Keratinocyte (primary cell): ENCODE data around the gene LILRA1. TPM values are rescaled to one million over a fixed set of nuclear protein-coding genes. Genes with fewer than 3 reads are reported as not detected.

Experiments
- DNase-seq: peaks from one replicate; pipeline ENCODE4 v3.0.0-alpha.2; 2011; ENCODE audit warnings: low read depth, missing footprints, low spot score
- FAIRE-seq: peaks from 2 replicates; lab custom pipeline; 2011; peaks lifted over from hg19 to GRCh38; lab: Jason Lieb, UNC
- H2AFZ ChIP-seq: 2 replicates; pipeline ENCODE4 v1.6.0; 2012; ENCODE audit warnings: low read length, control low read depth, inconsistent platforms; ENCODE audit not compliant: control insufficient read depth
- H3K27ac ChIP-seq: 2 replicates; pipeline ENCODE4 v1.5.1; 2011; ENCODE audit warnings: low read length; ENCODE audit not compliant: control insufficient read depth, insufficient read depth
- H3K27me3 ChIP-seq: 3 replicates; pipeline ENCODE4 v1.6.0; 2011; ENCODE audit warnings: low read length; ENCODE audit not compliant: control insufficient read depth, insufficient read depth; ENCODE audit errors: extremely low read depth
- H3K36me3 ChIP-seq, 2 experiments: 2 replicates in 1 of 2; 3 replicates in 1 of 2; pipeline ENCODE4 v1.5.1; 2011; ENCODE audit warnings: low read length in 2 of 2, mild to moderate bottlenecking in 1 of 2; ENCODE audit not compliant: control insufficient read depth in 2 of 2, insufficient read depth in 2 of 2; ENCODE audit errors: extremely low read depth in 1 of 2
- H3K4me1 ChIP-seq: 3 replicates; pipeline ENCODE4 v1.5.1; 2011; ENCODE audit warnings: low read length; ENCODE audit not compliant: control insufficient read depth, insufficient read depth; ENCODE audit errors: extremely low read depth
- H3K4me2 ChIP-seq: 3 replicates; pipeline ENCODE4 v1.6.0; 2011; ENCODE audit warnings: low read depth, low read length; ENCODE audit not compliant: control insufficient read depth, insufficient read depth; ENCODE audit errors: extremely low read depth
- H3K4me3 ChIP-seq, 3 experiments: fragments of 200-600 bp in 1 of 3; sonication (generic) in 1 of 3; 2 replicates in 2 of 3; 3 replicates in 1 of 3; pipeline ENCODE4 v1.5.1; 2011 to 2016; ENCODE audit warnings: low read length in 3 of 3, mild to moderate bottlenecking in 3 of 3, control low read depth in 2 of 3, inconsistent platforms in 1 of 3, low read depth in 1 of 3, mixed read lengths in 1 of 3, mixed run types in 1 of 3, moderate library complexity in 1 of 3; ENCODE audit not compliant: control insufficient read depth in 2 of 3, insufficient read depth in 2 of 3; ENCODE audit errors: extremely low read depth in 1 of 3
- H3K79me2 ChIP-seq: 2 replicates; pipeline ENCODE4 v1.6.0; 2012; ENCODE audit warnings: low read length; ENCODE audit not compliant: control insufficient read depth, insufficient read depth
- H3K9ac ChIP-seq: 3 replicates; pipeline ENCODE4 v1.6.0; 2011; ENCODE audit warnings: low read length; ENCODE audit not compliant: control insufficient read depth, insufficient read depth; ENCODE audit errors: extremely low read depth
- H3K9me1 ChIP-seq: 3 replicates; pipeline ENCODE4 v1.6.0; 2011; ENCODE audit warnings: low read length; ENCODE audit not compliant: control insufficient read depth, insufficient read depth; ENCODE audit errors: extremely low read depth
- H3K9me3 ChIP-seq: 2 replicates; pipeline ENCODE4 v1.5.1; 2012; ENCODE audit warnings: low read depth, low read length; ENCODE audit not compliant: control insufficient read depth
- H4K20me1 ChIP-seq: 3 replicates; pipeline ENCODE4 v1.6.0; 2011; ENCODE audit warnings: low read length; ENCODE audit not compliant: control insufficient read depth, insufficient read depth; ENCODE audit errors: extremely low read depth
- CTCF ChIP-seq, 3 experiments: IDR thresholded peaks in 1 of 3; conservative IDR thresholded peaks in 1 of 3; optimal IDR thresholded peaks in 1 of 3; 2 replicates in 2 of 3; 3 replicates in 1 of 3; pipeline versions ENCODE3 to v1.5.1; 2011; ENCODE audit warnings: low read length in 3 of 3, mild to moderate bottlenecking in 3 of 3, moderate library complexity in 2 of 3, control low read depth in 1 of 3, inconsistent platforms in 1 of 3; ENCODE audit not compliant: insufficient read depth in 2 of 3; ENCODE audit errors: extremely low read depth in 1 of 3
- EZH2 ChIP-seq: IDR thresholded peaks from one replicate; pipeline ENCODE4 v1.6.1; 2012; ENCODE audit warnings: inconsistent platforms, mild to moderate bottlenecking, low read length, moderate library complexity
- dilution Hi-C: fragments of 300-500 bp; cut with MboI; formaldehyde crosslinking; loops from one replicate; pipeline ENCODE4 v1.7.0; 2020; ENCODE audit warnings: low sequenced_read_pairs; ENCODE audit not compliant: extremely low pct_ligation_motif_present
- polyA plus RNA-seq, 5 experiments: library from polyadenylated mRNA; depleted of rRNA in 3 of 5; stranded (reverse) in 3 of 5; stranded (forward) in 1 of 5; unstranded in 1 of 5; fragments of >200 nt; gene quantifications; 1 replicate in 1 of 5; 2 replicates in 3 of 5; 3 replicates in 1 of 5; pipeline versions ENCODE4 v1.2.1 to v1.2.3, GENCODE V29; 2011 to 2012; ENCODE audit warnings: missing spikeins in 2 of 5, low read depth in 1 of 5, low replicate concordance in 1 of 5
- small RNA-seq, 3 experiments: library from RNA; depleted of rRNA; stranded (forward); fragments of <200 nt; gene quantifications; one replicate each; pipeline ENCODE3, GENCODE V24; 2012; ENCODE audit warnings: low read depth in 3 of 3, low replicate concordance in 1 of 3; ENCODE audit not compliant: insufficient read length in 3 of 3

The LILRA1 gene
- polyA plus RNA-seq, 1 donor (not counting 4 experiments of a cell fraction or from before 2014, with no cell fraction given) = not detected

DNA sequence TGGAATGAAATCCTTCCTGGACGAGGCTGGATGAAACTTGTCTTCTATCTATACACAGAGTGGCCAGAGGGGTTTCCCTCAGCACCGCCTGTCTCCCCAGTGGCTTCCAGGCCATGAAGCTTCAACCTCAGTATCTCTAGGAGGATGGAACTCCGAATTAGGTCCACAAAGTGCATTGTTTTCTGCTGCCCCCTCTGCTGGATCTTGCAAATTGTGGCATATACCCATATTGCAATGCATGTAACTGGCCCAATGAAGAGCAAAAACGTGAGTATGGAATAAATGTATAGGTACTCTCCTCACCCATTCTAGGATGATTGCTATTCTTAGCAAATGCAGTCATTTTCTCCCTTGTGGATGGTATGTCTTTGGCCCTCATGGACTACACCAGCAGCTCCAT, 54.7 kb downstream of the LILRA1 start:
- Histone ChIP-seq H3K4me3 (no peak overlapping the region), H3K9me3 (no peaks in the 10 kb centered on the region), H3K27ac (no peak overlapping the region), H3K36me3 (no peaks in the 10 kb centered on the region), H3K4me2 (no peak overlapping the region), H2AFZ (no peak overlapping the region), H3K4me1 (no peaks in the 10 kb centered on the region), H3K79me2 (no peaks in the 10 kb centered on the region), H3K9me1 (no peaks in the 10 kb centered on the region), H4K20me1 (no peaks in the 10 kb centered on the region), H3K9ac (no peak overlapping the region), H3K27me3 (no peaks in the 10 kb centered on the region)
- dilution Hi-C loops = no loop called here
- FAIRE-seq = no peak
- DNase-seq = no peak
- TF ChIP-seq CTCF (optimal IDR thresholded peaks at IDR 0.05 in 1 of 3, IDR thresholded peaks at IDR 0.05 in 1 of 3, conservative IDR thresholded peaks at IDR 0.05 in 1 of 3; ENCODE audit: extremely low read depth in 1 of 3, insufficient read depth in 2 of 3, low read length in 3 of 3) (no peak), EZH2 (no peak)

GRCh38 chr19:54650108-54650655, 56.8 kb downstream of the LILRA1 start:
- dilution Hi-C loops = no loop called here
- no peak for FAIRE-seq
- Histone ChIP-seq H3K27ac (no peak overlapping the region), H4K20me1 (no peaks in the 10 kb centered on the region), H3K9me1 (no peaks in the 10 kb centered on the region), H3K4me1 (no peaks in the 10 kb centered on the region), H3K4me2 (no peak overlapping the region), H3K27me3 (no peaks in the 10 kb centered on the region), H3K9ac (no peak overlapping the region), H3K36me3 (no peaks in the 10 kb centered on the region), H2AFZ (no peak overlapping the region), H3K4me3 (no peak overlapping the region), H3K79me2 (no peaks in the 10 kb centered on the region), H3K9me3 (no peaks in the 10 kb centered on the region)
- no peak for DNase-seq
- no peak for TF ChIP-seq CTCF (optimal IDR thresholded peaks at IDR 0.05 in 1 of 3, IDR thresholded peaks at IDR 0.05 in 1 of 3, conservative IDR thresholded peaks at IDR 0.05 in 1 of 3; ENCODE audit: extremely low read depth in 1 of 3, insufficient read depth in 2 of 3, low read length in 3 of 3)
- no peak for TF ChIP-seq EZH2

Small RNA genes within 50 kb of the gene (small RNA-seq; reads per million reads assigned to genes)
- gene AC245036.2 (0 reads per million in 3 experiments), gene AC245036.3 (0 reads per million in 3 experiments), gene MIR8061 (0 reads per million in 3 experiments)

Other genes with a start within 250 kb of the LILRA1 start
- not detected in 3 replicates for gene LAIR1, start 228.7 kb upstream of the LILRA1 start, polyA plus RNA-seq
- gene TTYH1, start 178.2 kb upstream of the LILRA1 start, polyA plus RNA-seq = 0.05 to 0.13 TPM in 2 of 3 replicates, not detected in the other
- 29.4 to 75.6 TPM (median 33.4 TPM) in 3 replicates for gene LENG8, start 144.4 kb upstream of the LILRA1 start, polyA plus RNA-seq
- gene LENG9, start 129.9 kb upstream of the LILRA1 start, polyA plus RNA-seq = 1.3 to 2.2 TPM (median 2.1 TPM) in 3 replicates
- gene CDC42EP5, start 120.3 kb upstream of the LILRA1 start, polyA plus RNA-seq = 8.6 to 16.4 TPM (median 9.4 TPM) in 3 replicates
- not detected in 3 replicates for gene LAIR2, start 90.8 kb upstream of the LILRA1 start, polyA plus RNA-seq
- gene LILRA2, start 19.8 kb upstream of the LILRA1 start, polyA plus RNA-seq = not detected in 3 replicates
- not detected in 3 replicates for gene LILRB1, start 36.9 kb downstream of the LILRA1 start, polyA plus RNA-seq
- not detected in 3 replicates for gene LILRB4, start 69.4 kb downstream of the LILRA1 start, polyA plus RNA-seq
- gene KIR3DL3, start 130.8 kb downstream of the LILRA1 start, polyA plus RNA-seq = not detected in 3 replicates
- gene KIR2DL3, start 144.9 kb downstream of the LILRA1 start, polyA plus RNA-seq = not detected in 3 replicates
- not detected in 3 replicates for gene KIR2DL1, start 176.2 kb downstream of the LILRA1 start, polyA plus RNA-seq
- not detected in 3 replicates for gene KIR2DL4, start 210.0 kb downstream of the LILRA1 start, polyA plus RNA-seq
- not detected in 3 replicates for gene KIR3DL1, start 222.8 kb downstream of the LILRA1 start, polyA plus RNA-seq
- not detected in 3 replicates for gene KIR2DS4, start 239.0 kb downstream of the LILRA1 start, polyA plus RNA-seq